HG02938 (cell line): ENCODE measurements around the gene KRT33A.
"Not testable (repeated sequence)": the region's sequence is repeated elsewhere in the genome, so short reads cannot be mapped to it uniquely, and the experiment has no call there.

Experiments used
- ATAC-seq: cut with Tn5 transposase; IDR thresholded peaks from one replicate; pipeline ENCODE4 v1.9.1; 2021; ENCODE audit warnings: mild to moderate bottlenecking, moderate library complexity; ENCODE audit not compliant: unreplicated experiment

KRT33A gene

DNA sequence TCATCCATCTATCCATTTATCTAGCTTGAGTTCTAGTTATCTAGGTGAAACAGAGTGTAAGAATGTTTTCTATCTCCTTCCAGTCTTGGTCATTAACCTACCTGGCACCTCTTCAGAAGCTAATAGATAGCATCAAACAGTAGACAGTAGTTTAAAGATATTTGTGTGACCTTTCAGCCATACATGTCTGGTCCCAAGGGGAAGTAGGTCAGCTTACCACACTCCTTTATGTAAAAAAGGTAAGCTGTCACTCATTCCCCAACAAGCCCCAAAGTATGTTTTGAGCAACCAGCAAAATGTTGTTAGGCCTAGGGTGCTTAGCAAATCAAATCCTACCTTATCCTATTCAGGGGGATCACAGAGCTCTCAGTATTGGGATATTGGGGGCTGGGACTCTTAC, 15.4 kb upstream of the KRT33A start:
- no peak for ATAC-seq

DNA sequence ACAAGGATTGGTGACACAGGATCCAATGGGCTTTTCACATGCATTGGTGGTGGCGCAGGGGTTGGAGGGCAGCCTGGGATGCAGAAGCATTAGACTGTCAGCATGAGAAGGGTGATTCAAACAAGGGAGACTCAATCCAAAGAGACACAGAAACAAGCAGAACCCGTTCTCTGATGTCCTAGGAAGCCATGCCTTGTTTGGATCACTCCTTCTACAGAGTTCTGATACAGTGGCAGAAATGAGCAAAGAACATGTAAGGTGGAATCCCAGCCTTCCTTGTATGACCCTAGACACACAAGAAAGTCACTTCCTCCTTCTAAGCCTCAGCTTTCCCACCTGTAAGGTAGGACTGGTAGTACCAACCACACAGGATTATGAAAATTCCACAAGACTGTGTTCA, 13.3 kb upstream of the KRT33A start:
- ATAC-seq = no peak

DNA sequence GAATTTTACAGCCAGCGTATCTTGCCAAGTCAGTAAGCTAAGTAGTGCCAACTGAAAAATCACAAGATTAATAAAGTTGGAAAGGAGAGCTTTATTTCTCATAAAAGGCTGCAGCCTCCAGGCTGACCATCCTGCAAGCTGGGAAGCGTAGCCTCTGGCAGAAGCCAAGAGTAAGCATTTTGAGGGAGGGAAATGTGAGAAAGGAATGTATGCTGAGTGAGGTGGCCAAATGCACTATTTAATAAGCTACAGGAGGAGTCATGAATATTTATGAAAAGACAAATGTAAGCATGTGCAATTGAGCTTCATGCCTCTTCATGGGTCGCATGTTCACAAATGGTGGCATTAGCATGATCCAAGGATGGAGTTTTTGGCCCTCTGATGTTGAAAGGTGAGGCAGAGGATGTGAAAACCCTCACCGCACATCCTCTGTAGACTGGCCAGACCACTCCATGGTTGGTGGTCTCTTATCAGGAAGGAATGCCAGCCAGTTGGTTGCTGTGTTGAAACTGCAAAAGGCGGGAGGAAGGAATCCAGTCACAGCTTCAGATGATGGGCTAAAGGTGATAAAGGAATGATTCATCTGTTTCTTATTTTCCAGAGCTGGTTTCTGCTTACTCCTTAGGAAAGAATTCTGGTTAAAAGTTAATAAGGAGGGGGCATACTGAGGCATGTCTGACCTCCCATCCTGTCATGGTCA, 9.8 kb upstream of the KRT33A start:
- no peak for ATAC-seq

DNA sequence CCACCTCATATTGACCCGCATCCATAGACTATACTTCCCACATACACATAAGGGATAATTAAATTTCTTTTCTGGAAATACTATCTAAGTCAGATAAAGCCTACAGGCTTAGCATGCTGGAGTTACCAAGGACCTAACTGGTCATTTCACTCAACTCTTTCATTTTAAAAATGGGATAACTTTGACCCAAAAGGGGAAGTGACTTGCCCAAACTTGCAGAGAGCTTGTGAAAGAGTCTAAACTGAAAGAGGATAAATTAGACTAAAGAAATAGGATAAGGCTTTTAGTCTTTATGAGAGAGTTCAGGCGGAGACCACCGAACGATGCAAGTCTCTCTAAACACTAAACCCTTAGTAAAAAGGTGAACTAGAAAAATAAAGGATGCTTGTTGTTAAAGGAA, 3.9 kb upstream of the KRT33A start:
- ATAC-seq = no peak

DNA sequence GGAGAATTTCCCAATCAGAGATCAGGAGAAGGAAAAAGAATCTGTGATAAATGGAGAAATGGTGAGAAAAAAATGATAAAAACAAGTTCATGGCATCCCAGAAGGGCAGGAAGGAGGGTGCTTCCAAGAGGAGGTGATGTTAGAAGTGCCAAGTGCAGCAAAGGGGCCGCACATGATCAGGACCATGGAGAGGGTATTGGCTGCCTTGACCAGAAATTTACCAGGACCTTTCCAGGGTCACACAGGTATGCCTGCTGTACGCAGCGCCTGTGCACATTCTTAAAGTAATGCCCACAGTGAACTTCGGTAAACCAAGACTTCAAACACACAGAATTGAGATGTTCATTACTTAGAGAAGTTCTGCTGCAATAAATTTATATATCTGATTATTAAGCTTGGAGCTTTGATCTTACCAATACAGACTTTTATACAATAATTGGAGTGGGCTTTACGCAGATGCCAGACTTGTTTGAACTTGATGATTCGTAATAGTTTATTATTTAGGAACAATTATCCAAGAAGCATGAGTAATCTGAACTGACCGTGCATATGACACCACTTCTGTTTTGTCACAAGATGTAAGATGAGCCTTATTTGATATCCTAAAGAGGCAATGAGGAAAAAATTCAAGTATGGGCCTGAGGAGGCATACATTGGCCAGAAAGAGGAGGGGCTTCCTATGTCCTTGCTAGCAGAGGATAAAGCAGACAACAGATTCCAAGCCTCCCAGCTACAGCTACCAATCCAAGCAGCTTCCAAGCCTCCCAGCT, 2.2 kb upstream of the KRT33A start:
- no peak for ATAC-seq

DNA sequence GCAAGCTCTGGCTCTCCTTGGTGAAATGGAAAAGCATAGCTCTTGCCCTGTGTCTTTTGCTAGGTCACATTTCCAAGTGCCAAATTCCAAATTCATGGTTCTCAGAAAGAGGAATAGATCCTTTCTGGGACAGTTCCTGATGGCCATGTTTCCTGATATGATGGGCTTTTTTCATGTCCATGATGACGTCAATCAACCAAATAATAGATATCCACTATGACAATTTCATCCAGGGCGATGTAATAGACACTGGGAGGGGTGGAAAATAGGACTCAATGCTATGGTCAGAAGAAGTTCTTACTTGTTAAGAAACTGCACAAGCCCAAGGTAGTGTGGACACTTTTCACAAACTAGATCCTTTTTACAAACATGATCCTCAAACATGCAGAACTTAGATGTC, 549 bp upstream of the KRT33A start:
- no peak for ATAC-seq

DNA sequence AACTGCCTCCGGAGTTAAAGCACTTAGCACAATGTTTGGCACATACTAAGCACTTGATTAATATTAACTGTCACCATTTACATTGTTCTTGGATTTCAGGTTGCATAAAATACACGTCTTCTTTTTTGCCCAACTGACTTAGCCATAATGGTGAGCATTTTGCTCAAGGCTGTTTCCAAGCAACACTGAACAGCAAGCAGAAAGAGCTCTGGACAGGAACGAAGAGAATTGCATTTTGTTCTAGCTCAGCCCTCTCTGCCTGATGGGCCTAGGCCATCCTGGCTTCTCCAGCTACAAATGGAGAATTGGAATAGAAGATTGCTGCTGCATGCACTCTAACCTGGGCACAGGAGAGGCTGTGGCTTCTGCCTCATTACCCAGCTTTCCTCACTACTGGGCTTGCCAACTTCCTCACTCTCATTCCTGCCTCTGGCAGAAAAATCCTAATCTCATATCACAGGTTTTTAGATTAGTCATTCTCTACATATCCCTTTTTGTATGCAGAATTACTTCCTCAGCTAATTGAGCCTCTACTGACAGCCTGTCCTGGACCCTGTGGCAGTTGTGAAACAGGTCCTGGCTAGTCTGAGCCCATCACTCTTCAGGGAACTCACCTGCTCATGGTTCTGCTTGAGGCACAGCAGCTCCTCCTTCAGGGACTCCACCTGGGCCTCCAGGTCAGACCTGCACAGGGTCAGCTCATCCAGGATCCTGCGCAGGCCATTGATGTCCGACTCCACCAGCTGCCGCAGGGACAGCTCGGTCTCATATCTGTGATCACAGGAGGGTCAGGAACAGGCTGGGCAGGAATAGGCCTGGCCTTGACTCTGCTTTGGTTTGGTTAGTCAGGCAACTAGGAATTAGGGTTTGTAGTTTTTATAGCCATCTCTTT, 2.5 kb downstream of the KRT33A start:
- no peak for ATAC-seq

DNA sequence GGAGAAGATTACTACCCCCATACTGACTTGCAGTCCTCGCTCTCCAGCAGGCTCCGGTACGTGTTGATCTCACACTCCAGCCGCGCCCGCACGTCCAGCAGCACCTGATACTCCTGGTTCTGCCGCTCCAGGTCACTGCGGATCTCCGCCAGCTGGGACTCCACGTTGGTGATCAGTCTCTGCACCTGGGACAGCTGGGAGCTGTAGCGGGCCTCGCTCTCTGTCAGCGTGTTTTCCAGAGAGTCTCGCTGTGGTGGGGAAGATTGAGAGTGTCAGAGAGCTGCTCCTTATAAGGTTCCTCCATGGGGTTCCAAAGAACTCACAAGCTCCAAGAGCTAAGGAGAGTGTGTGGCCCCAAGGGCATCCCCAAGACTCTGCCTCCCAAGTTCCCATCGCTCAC, 4.2 kb downstream of the KRT33A start:
- not testable (repeated sequence) for ATAC-seq

DNA sequence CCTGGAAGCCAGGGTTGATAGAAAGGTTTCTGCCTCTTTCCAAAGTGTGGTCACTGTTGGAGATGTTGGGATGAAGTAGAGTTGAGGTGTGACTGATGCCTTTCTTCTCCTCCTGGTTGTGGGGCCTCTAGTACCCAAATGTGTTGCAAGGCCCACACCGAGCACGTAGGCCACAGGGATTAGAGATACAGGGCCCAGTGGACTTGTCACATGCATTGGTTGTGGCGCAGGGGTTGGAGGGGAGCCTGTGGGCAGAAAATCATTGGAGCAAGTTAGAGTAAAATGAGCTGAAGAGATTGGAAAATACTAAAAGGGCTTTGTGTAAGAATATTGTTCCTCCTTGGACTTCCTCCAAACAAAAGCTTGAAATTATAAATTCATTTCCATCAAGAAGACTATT, 4.6 kb downstream of the KRT33A start:
- ATAC-seq = no peak

DNA sequence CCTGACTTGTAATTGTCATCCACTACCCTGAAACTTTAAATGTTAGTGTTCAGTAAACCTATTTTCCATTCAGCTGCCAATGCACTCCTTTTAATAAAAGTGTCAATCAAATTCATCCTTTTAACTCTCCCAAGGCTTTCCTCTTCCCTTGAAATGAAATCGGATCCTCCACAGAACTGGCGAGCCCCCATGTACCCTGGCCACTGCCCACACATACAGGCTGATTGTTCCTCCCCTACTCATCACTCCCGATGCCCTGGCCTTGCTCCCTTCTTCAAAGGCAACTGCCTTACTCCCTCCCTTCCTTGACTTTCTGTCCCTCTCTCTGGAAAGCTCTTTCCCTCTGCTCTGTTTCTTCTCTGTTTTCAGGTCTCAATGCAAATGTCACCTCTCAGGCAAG, 7.6 kb downstream of the KRT33A start:
- ATAC-seq = no peak

DNA sequence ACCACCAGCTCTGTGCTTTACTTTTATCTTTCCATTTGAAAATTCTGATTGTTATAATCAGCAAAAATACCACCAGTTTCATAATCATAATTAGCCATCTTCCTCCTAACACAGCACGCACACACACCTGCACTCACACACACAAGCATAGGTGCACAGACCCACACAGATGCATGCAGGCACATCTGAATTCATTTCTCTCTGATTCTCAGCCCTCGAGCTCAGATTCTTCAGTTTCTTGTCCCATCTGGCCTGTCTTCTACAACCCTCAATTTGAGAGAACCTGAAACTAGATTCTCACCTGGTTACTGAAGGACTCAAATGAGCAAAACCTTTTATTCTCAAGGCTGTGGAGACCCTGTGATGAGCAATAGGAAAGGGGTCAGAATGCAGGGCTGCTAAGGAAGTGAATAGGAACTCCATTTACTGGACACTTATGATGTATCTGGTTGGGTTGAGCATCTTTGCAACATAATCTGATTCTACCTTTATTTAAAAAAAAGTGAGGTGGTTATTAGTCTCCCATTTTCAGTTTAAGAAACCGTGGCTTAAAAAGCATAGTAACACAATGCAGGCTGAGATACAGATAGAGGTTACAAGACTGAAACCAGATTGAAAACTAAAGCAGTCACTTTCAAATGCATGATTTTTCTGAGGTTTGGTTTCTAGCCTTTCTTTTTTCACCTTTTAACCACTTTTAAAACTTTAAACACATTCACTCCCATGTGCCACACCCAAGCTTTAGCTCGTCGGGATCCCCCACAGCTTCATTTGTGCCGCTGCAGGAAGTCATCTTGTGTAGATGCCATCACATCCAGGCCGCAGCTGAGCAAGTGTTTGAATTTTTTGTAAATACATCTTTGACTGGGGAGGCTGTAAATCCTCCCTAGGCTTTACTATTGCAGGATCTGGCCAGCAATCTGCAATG, 9.4 kb downstream of the KRT33A start:
- no peak for ATAC-seq

DNA sequence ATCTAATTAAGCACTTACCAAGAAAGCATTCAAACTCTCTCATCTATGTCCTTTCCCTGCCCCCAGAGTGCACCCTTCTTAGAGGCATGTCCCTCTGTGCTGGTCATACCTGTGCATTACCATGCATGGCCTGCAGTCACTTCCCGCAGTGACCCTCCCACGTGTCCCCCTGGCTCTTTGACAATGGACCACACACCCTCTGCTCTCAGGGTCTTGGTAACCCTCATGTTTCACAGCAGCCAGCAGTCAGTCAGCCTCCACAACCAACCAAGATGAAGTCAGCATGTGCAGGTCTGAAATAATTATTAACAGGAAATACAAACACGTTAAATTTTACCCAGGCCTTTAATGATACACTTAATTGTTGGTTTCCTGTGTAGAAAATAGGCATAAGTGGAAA, 10.1 kb downstream of the KRT33A start:
- no peak for ATAC-seq

DNA sequence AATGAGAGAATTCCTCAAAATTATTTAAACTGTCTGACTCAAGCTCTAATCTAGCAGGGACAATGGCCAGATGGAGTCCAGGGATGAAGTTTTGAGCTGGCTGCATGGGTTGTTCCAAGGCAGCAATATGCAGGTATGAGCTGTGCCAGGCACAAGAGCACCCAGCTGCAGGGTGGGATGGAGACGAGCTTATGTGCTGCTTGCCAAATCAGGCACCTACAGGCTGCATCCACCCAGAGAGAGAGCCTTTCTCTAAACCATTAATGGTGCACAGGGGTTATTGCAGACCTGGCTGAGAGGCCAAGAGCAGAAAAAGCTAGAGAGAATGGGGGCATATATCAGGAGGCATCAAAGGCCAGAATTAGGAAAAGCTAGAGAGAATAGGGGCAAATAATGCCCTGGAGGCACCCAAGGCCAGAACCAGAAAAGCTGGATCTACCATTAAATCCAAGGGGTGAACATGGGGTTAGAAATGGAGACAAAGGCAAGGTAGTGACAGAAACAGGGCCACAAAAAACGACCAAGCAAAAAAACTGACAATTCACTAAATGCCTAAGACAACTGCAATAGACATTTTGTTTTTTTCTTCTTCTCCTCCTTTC, 11.0 kb downstream of the KRT33A start:
- no peak for ATAC-seq

DNA sequence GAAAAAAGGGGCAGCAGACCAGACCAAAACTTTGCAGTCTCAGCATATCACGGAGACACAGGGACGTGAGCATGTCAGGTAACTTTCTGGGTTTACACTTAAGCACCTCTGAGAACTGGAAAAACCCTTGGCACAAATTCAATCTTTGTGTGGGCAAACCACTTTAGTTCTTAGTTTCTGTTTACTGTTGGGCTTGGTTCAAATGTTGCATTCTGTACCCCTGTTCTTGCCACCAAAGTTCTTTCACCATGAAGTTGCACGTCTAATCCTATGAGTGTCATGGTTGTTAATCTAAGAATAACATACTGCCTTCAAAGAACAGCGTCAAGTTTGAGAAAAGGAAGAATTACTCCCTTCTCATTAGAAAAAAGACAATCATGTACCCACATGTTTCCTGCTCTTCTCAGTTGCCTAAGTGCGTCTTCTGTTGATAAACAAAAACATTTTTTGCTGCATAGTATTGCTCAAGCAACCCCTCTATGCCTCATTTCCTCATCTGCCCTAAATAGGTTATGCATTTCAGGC, 11.6 kb downstream of the KRT33A start:
- ATAC-seq = no peak

DNA sequence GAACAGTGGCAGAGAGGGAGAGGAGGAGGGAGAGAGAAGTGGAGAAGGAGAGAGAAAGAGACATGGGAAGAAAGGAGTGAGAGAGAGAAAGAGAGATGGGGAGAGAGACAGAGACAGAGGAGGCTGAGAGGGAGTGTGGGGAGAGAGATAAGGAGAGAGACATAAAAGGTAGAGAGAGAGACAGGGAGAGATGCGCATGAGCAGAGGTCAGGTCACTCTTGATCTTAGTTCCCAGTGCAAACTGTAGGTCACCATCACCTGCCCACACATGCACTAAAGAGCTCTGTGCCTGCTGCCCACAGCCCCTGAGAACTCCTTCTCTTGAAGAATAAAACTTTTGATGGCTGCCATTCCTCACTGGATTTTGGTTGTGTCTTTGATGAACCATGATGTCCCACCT, 14.9 kb downstream of the KRT33A start:
- ATAC-seq = no peak

DNA sequence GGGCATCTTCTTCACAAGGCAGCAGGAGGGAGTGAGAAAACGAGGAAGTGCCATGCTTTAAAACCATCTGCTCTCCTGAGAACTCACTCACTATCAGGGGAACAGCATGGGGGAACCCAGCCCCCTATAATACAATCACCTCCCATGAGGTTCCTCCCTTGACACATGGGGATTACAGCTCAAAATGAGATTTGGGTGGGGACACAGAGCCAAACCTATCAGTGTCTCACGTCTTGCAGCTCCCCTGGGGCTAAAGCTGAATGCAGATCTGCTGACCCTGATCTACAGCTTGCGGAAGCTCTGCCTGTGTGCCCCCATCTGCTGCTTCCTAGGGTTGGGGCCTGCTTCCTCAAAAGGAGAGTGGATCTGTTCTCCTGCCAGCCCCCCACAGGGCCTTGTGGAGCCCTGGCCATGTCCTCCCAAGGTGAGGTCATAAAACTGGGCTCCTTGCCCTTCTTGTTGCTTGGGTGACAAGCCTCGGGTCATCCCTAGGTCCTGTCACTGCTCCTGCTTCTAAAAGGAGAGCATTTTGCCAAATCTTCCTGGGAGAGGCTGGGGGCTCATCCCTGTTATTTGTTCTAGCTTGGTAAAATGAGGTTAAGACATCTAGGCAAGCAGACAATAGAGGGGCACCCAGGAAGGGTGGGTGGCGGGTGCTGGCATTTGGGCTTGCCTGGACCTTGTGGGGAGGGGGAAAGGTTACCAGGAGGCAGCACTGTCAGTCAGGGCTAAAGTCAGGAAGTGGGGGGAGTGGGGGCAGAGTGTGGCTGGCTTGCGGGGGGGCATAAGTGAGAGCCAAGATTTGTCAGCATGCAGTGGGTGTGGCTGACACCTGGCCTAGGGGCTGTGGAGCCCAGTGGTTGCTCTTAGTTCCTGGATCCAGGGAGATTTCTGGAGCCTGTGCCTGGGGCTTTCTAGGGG, 16.0 kb downstream of the KRT33A start:
- ATAC-seq = no peak

DNA sequence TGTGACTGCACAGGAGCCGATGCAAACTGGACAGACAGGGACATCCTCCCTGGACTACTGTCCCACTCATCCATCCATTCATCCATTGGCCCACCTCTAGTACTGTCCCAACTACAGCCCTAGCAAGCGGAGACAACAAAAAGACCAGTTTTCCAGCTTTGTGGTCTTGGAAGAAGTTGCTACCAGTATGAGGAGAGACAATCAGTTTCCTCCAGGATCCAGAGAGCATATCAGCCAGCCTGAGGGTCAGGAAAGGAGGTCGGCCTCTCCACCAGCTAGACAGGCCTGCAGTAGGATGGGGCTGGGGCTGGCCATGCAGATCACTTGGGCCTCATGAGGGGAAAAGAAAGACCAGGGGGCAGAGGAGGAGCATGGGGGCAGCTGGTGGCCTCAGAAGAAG, 16.8 kb downstream of the KRT33A start:
- ATAC-seq = no peak

DNA sequence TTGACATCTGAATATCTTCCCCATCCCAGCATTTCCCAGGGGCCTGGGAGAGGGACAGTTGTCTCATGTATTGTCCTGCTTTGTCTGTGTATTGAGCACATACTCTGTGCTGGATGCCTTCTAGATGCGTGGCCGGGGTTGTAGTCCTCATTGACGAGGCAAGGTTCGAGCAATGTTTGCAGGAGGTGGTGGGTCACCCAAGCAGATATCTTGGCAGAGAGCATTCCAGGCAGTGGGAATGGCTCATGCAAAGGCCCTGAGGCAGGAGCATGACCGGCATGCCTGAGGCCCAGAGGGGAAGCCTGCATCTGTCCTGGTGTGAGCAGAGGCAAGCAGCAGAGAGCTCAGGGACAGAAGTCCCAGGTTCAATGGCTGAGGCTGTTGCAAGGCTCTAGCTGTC, 17.5 kb downstream of the KRT33A start:
- ATAC-seq = no peak

DNA sequence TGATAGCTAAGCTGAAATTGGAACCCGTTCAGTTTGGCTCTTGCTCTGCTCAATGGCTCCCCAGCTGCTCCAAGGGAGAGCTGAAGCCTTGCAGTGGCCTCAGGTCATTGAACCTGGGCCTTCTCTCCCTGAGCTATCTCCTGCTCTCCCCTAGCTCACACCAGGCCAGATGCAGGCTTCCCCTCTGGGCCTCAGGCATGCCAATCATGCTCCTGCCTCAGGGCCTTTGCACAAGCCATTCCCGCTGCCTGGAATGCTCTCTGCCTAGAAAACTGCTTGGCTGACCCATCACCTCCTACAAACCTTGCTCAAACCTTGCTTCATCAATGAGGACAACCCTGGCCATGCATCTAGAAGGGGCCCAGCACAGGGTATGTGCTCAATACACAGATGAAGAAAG, 18.4 kb downstream of the KRT33A start:
- ATAC-seq = no peak
